ENCODE data around the gene GAL3ST3. TPM values are rescaled to one million over a fixed set of nuclear protein-coding genes. Genes with fewer than 3 reads are reported as not detected.
"Not testable (repeated sequence)": the region's sequence is repeated elsewhere in the genome, so short reads cannot be mapped to it uniquely, and the experiment has no call there.

GAL3ST3 gene
- total RNA-seq, 1 donor from 2014 or later: 0.61 TPM

DNA sequence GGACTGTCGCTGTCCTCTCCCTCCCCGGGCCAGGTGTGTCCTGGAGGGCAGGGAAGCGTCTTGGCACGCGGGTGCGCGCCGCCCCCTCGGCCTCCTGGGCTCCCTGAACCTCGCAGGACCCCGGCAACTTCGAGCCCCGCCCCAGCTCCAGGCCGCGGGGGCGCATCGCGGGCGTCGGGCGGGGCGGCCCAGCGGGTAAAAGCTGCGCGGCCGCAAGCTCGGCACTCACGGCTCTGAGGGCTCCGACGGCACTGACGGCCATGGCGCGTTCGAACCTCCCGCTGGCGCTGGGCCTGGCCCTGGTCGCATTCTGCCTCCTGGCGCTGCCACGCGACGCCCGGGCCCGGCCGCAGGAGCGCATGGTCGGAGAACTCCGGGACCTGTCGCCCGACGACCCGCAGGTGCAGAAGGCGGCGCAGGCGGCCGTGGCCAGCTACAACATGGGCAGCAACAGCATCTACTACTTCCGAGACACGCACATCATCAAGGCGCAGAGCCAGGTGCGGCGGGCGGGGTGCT, 37.1 kb downstream of the GAL3ST3 start, which contains the start of gene CST6:
Gene CST6 (plus strand): TSS at position 224 of the 519 bp plus-strand sequence. CDS start 37 bp downstream, at position 261.
- no peak within 1 kb of the TSS for H3K4me3 ChIP-seq (ENCODE audit: insufficient read depth, low read depth, low read length)
- no peak within 1 kb of the TSS for H3K9ac ChIP-seq (ENCODE audit: low read length)
- H4K20me1 ChIP-seq (ENCODE audit: insufficient read depth, low read length): no peaks in the 10 kb centered on the region
- H3K27ac Mint-ChIP-seq (ENCODE audit: unreplicated experiment): no peak within 1 kb of the TSS
- no peaks in the 10 kb centered on the region for H3K79me2 ChIP-seq (ENCODE audit: insufficient read depth, low read length)
- no peaks in the 10 kb centered on the region for H3K36me3 ChIP-seq (ENCODE audit: insufficient read depth, low read length)
- no peak for DNase-seq (ENCODE audit: low read depth)
- no peaks in the 10 kb centered on the region for H3K36me3 Mint-ChIP-seq (ENCODE audit: low read depth, unreplicated experiment)
- H3K27ac ChIP-seq (ENCODE audit: low read depth, low read length): no peak within 1 kb of the TSS
- peaks cover 3% of the 10 kb centered on the region for H3K27me3 Mint-ChIP-seq (ENCODE audit: low read depth, unreplicated experiment)
- H2AFZ ChIP-seq (ENCODE audit: low read depth, low read length): no peak within 1 kb of the TSS
- H3K4me3 Mint-ChIP-seq (ENCODE audit: unreplicated experiment): no peak within 1 kb of the TSS
- H3K4me1 Mint-ChIP-seq (ENCODE audit: low read depth, unreplicated experiment): peaks cover 10% of the 10 kb centered on the region
- H3K4me2 ChIP-seq (ENCODE audit: low read length): peak within 1 kb of the TSS; percentile 19
- FAIRE-seq: no peak
- peaks cover 3% of the 10 kb centered on the region for H3K27me3 ChIP-seq (ENCODE audit: insufficient read depth, low read length)
- TF ChIP-seq EZH2 (IDR thresholded peaks at IDR 0.05; ENCODE audit: insufficient read depth, low read length): no peak
- TF ChIP-seq, protein P1, sequence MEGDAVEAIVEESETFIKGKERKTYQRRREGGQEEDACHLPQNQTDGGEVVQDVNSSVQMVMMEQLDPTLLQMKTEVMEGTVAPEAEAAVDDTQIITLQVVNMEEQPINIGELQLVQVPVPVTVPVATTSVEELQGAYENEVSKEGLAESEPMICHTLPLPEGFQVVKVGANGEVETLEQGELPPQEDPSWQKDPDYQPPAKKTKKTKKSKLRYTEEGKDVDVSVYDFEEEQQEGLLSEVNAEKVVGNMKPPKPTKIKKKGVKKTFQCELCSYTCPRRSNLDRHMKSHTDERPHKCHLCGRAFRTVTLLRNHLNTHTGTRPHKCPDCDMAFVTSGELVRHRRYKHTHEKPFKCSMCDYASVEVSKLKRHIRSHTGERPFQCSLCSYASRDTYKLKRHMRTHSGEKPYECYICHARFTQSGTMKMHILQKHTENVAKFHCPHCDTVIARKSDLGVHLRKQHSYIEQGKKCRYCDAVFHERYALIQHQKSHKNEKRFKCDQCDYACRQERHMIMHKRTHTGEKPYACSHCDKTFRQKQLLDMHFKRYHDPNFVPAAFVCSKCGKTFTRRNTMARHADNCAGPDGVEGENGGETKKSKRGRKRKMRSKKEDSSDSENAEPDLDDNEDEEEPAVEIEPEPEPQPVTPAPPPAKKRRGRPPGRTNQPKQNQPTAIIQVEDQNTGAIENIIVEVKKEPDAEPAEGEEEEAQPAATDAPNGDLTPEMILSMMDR (IDR thresholded peaks at IDR 0.05; ENCODE audit: insufficient read depth, low read depth, low read length): no peak
- H3K9me3 Mint-ChIP-seq (ENCODE audit: unreplicated experiment): peaks cover 2% of the 10 kb centered on the region
- H3K9me3 ChIP-seq (ENCODE audit: insufficient read depth, low read depth, low read length): no peaks in the 10 kb centered on the region
- H3K4me1 ChIP-seq (ENCODE audit: insufficient read depth, low read length): peaks cover 21% of the 10 kb centered on the region

DNA sequence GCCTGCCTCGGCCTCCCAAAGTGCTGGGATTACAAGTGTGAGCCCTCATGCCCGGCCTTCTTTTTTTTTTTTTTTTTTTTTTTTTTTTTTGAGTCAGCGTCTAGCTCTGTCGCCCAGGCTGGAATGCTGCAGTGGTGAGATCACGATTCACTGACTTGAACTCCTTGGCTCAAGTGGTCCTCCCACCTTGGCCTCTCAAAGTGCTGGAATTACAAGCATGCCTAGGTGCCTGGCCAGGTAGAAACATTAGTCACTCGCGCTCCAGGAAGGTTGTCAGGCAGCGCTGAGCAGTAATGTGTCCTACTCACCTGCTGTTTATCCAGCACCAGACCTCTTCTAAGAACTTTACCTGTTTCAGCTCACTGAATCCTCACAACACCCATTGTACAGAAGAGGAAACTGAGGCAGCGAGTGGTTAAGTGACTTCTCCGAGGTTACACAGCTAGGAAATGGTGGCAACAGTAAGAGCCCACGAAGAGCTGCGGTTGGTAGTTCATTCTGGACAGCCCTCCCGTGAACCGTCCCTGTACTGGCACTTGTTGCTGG, 37.6 kb downstream of the GAL3ST3 start:
- Histone ChIP-seq H3K79me2 (ENCODE audit: insufficient read depth, low read length) (no peaks in the 10 kb centered on the region), H3K4me1 (ENCODE audit: insufficient read depth, low read length) (peaks cover 21% of the 10 kb centered on the region), H3K4me3 (ENCODE audit: insufficient read depth, low read depth, low read length) (no peak overlapping the region), H3K9me3 (ENCODE audit: insufficient read depth, low read depth, low read length) (no peaks in the 10 kb centered on the region), H3K36me3 (ENCODE audit: insufficient read depth, low read length) (no peaks in the 10 kb centered on the region), H3K27me3 (ENCODE audit: insufficient read depth, low read length) (peaks cover 3% of the 10 kb centered on the region), H3K4me2 (ENCODE audit: low read length) (peak overlapping the region; percentile 19), H3K27ac (ENCODE audit: low read depth, low read length) (no peak overlapping the region), H3K9ac (ENCODE audit: low read length) (no peak overlapping the region), H4K20me1 (ENCODE audit: insufficient read depth, low read length) (no peaks in the 10 kb centered on the region), H2AFZ (ENCODE audit: low read depth, low read length) (no peak overlapping the region)
- Mint-ChIP-seq H3K27me3 (ENCODE audit: low read depth, unreplicated experiment) (peaks cover 3% of the 10 kb centered on the region), H3K27ac (ENCODE audit: unreplicated experiment) (no peak overlapping the region), H3K4me1 (ENCODE audit: low read depth, unreplicated experiment) (peaks cover 12% of the 10 kb centered on the region), H3K9me3 (ENCODE audit: unreplicated experiment) (peaks cover 2% of the 10 kb centered on the region), H3K36me3 (ENCODE audit: low read depth, unreplicated experiment) (no peaks in the 10 kb centered on the region), H3K4me3 (ENCODE audit: unreplicated experiment) (no peak overlapping the region)
- FAIRE-seq (no peak), DNase-seq (ENCODE audit: low read depth) (peak; percentile 71)
- TF ChIP-seq EZH2 (IDR thresholded peaks at IDR 0.05; ENCODE audit: insufficient read depth, low read length): peak; percentile 41
- TF ChIP-seq, protein P1 (IDR thresholded peaks at IDR 0.05; ENCODE audit: insufficient read depth, low read depth, low read length): no peak

DNA sequence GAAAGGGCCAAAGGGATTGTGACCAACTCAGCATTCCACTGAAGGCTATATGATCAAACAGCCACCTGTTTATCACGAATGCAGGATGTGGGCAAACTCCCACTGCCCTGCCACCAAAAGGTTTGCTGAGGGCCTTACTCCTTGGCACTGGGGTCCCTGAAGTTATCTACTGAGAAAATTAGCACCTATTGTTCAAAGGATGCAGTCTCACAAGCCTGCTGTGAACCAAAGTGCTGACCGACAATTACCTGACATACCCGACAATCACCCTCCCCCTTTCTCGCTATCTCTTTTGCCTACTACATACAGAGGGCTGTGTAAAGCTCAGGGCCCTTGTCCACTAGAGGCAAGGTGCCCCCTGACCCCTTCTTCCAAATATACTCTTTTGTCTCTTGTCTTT, 38.9 kb downstream of the GAL3ST3 start:
- H3K9me3 ChIP-seq (ENCODE audit: insufficient read depth, low read depth, low read length); H3K4me1 ChIP-seq (ENCODE audit: insufficient read depth, low read length); H2AFZ ChIP-seq (ENCODE audit: low read depth, low read length); H3K27me3 ChIP-seq (ENCODE audit: insufficient read depth, low read length); H3K9me3 Mint-ChIP-seq (ENCODE audit: unreplicated experiment); H3K4me1 Mint-ChIP-seq (ENCODE audit: low read depth, unreplicated experiment); H3K4me3 Mint-ChIP-seq (ENCODE audit: unreplicated experiment); H3K27me3 Mint-ChIP-seq (ENCODE audit: low read depth, unreplicated experiment); H3K4me2 ChIP-seq (ENCODE audit: low read length); H4K20me1 ChIP-seq (ENCODE audit: insufficient read depth, low read length); H3K27ac Mint-ChIP-seq (ENCODE audit: unreplicated experiment); H3K27ac ChIP-seq (ENCODE audit: low read depth, low read length); H3K36me3 ChIP-seq (ENCODE audit: insufficient read depth, low read length); FAIRE-seq; DNase-seq (ENCODE audit: low read depth); H3K36me3 Mint-ChIP-seq (ENCODE audit: low read depth, unreplicated experiment); H3K4me3 ChIP-seq (ENCODE audit: insufficient read depth, low read depth, low read length); H3K9ac ChIP-seq (ENCODE audit: low read length); H3K79me2 ChIP-seq (ENCODE audit: insufficient read depth, low read length): not testable (repeated sequence)
